ENCODE measurements around the gene SEPTIN5.

The SEPTIN5 gene

DNA sequence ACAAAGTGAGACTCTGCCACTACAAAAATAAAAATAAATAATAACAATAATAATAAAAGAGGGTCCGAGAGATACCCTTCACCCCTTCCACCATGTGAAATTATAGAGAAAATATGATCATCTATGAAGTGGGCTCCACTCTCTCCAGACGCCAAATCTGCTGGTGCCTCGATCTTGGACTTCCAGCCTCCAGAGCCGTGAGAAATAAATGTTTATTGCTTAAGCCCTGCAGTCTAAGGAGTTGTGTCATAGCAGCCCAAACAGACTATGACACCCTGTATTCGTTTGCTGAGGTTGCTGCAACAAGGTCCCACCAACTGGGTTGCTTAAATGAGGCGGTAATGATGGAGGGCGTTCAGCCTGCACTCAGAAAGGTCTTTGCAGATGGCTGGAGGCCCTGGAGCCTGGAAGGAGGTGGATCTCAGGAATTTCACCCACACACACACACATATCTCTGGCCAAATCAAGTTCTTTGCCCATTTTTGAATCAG, 7.6 kb upstream of the SEPTIN5 start:
- no peak for DNase-seq (ENCODE audit: low read depth, low spot score)
- in situ Hi-C loops (cut with HindIII; ENCODE audit: low sequenced_read_pairs), result no loop called here
- H3K4me3 ChIP-seq (ENCODE audit: low read depth, low read length), result no peak overlapping the region
- TF ChIP-seq, protein P1, sequence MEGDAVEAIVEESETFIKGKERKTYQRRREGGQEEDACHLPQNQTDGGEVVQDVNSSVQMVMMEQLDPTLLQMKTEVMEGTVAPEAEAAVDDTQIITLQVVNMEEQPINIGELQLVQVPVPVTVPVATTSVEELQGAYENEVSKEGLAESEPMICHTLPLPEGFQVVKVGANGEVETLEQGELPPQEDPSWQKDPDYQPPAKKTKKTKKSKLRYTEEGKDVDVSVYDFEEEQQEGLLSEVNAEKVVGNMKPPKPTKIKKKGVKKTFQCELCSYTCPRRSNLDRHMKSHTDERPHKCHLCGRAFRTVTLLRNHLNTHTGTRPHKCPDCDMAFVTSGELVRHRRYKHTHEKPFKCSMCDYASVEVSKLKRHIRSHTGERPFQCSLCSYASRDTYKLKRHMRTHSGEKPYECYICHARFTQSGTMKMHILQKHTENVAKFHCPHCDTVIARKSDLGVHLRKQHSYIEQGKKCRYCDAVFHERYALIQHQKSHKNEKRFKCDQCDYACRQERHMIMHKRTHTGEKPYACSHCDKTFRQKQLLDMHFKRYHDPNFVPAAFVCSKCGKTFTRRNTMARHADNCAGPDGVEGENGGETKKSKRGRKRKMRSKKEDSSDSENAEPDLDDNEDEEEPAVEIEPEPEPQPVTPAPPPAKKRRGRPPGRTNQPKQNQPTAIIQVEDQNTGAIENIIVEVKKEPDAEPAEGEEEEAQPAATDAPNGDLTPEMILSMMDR (IDR thresholded peaks at IDR 0.05; ENCODE audit: low read depth, low read length), result no peak

DNA sequence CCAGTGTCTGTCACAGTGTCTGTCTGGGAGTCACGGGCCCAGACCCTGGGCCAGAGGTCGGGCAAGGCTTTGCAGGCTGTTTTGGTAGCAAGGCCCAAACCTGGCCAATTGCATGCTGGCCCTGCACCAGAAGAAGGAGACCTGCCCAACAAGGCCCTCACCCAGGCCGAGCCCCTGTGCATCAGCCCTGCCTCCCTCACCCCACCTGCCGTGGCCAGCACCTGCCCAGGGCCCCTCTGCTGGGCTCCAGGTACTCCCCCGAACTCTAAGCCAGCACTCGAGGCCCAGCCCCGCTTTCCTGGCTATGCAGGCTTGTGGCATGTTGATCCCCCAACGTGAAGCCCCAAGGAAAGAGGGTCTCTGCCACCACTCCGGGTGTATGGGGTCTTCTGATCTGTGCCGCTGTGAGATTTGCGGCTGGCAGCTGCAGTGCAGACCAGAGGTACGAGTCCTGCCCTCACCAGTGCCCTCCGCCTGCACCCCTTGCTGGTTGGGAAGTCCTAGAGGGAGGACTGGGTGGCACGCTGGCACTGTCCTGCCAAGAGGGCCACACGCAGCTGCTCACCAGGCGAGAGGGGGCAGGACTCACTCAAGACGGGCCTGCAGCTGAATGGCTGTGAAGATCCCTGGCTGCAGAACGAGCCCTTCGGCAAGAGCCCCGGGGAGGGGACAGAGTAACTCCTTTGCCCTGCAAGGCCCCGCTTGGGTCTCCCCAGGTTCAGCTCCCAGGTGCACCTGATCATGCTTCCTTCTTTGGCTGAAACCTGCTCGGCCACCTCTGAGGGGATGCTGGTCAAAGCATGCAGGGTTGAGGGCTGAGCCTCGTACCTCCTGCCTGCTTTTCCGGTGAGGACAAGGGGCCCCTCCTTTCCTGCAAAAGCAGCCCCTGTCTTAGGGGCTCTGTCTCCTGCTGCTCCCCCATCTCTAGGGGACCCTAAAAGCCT, 6.7 kb upstream of the SEPTIN5 start:
- no peak for DNase-seq (ENCODE audit: low read depth, low spot score)
- no peak overlapping the region for H3K4me3 ChIP-seq (ENCODE audit: low read depth, low read length)

DNA sequence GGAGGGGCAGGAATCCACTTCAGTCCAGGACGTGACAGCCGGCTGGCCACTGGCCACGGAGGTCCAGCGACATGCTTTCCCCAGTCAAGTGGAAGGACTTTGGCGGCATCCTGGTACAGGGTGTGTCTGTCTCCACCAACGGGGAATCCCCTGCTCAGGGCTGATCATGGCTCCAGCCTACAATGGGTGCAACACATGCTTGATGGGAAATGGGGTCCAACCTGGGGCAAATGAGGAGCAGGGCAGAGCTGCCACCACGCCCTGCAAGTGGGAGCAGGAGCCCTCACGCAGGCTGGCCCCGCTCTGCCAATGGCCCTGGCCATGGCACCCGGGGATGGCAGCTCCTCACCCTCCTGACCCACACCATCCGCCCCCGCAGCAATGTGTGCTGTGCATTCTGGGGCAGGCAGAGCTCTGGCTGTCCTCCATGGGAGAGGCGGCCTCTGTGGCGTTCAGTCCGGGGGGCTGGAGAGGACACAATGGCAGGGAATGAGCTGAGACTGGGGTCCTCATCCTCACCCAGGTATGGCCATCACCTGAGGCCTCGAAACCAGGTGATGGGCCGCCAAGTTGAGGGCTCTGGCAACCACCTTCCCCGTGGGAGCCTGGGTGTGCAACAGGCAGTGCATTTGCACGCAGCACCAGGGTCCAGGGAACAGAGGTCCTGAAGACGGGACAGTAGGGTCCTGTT, 5.8 kb upstream of the SEPTIN5 start:
- in situ Hi-C loops (cut with HindIII; ENCODE audit: low sequenced_read_pairs), result no loop called here
- DNase-seq (ENCODE audit: low read depth, low spot score), result no peak
- H3K4me3 ChIP-seq (ENCODE audit: low read depth, low read length), result no peak overlapping the region
- TF ChIP-seq, protein P1 (IDR thresholded peaks at IDR 0.05; ENCODE audit: low read depth, low read length), result no peak

More for the DNA sequence above, 6.7 kb upstream of the SEPTIN5 start:
- in situ Hi-C loops (cut with HindIII; ENCODE audit: low sequenced_read_pairs), result no loop called here
- TF ChIP-seq, protein P1 (IDR thresholded peaks at IDR 0.05; ENCODE audit: low read depth, low read length), result no peak

DNA sequence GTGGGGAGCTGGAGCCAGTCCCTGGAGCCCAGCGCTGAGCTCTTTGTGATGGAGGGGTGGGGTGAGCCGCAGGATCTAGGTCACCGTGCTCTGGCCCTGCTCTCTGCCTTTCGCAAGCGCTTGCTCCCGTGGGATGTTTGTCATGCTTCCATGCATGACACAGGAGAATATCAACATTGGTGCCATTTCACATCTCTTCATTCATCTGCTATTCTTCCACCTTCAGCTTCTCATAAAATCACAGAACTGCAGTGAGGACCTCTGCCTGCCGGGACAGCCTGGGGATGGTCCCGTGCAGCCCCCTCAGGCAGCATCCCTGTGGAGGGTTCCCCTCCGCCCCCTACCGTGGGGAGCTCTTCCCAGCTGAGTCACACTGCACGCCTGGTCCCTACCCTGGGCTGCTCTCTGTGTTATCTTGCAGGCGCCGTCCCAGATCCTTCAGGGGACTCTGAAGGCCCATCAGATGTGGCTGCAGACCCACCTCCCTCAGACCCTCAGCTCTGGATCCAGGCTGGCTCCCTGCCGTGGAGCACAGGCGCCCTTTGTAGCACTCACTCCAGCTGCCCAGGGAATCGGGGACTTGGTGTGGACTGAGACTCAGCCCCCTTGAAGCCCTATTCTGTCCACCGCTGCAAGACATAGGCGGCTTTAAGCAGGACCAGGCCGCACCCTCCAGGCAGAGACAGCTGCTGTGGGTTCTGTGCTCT, 5.1 kb upstream of the SEPTIN5 start:
- no peak for DNase-seq (ENCODE audit: low read depth, low spot score)
- TF ChIP-seq, protein P1 (IDR thresholded peaks at IDR 0.05; ENCODE audit: low read depth, low read length), result no peak
- in situ Hi-C loops (cut with HindIII; ENCODE audit: low sequenced_read_pairs), result no loop called here
- no peak overlapping the region for H3K4me3 ChIP-seq (ENCODE audit: low read depth, low read length)

DNA sequence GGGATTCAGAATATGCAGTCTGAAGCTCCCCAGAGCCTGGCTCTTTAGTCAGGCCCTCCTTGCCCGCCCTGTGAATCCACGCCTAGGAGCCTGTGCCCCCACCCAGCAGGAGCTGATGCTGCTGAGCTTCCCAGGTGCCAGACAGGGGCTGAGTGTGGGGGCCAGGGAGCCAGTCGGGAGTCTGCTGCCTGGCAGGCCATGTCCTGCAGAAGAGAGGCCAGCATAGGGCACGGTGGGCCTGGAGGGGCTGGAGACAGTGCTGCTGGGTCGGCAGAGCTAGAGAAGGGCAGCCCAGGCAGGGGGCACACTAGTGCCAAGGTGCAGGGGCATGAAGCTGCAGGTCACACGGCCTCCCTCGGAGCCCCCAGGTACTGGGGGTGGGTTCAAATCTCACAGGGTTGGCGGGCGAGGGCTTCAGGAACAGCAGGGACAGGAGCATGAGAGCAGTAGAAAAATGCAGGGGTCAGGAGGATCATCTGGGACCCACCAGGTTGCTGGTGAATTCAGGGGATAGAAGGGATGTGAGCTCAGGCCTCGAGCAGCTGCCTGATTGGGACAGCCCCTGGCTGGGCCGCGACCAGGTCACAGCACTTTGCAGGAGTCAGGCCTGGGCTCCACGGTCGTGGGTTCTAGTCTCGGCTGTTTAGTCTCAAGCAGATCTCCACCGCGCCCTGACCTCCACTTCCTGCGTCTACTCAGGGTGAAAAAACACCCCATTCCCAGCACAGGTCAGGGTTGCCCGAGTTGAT, 4.1 kb upstream of the SEPTIN5 start:
- in situ Hi-C loops (cut with HindIII; ENCODE audit: low sequenced_read_pairs), result no loop called here
- no peak for DNase-seq (ENCODE audit: low read depth, low spot score)
- TF ChIP-seq, protein P1 (IDR thresholded peaks at IDR 0.05; ENCODE audit: low read depth, low read length), result no peak
- H3K4me3 ChIP-seq (ENCODE audit: low read depth, low read length), result no peak overlapping the region

DNA sequence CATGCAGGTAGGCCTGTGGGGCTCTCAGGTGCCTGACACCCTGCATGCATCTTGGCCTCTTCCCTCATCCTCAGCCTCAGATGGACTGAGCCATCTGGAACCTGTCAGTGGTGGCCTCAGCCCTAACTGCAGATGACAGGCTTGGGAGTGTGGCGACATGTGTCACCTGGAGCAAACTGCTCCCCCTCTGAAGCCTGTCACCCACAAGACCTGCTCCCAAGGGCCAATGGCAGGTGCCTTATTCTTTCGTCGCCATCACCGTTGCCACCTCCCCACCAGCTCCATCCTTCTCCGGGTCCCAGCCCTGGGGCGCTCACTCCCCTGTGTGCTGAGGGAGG, 3.6 kb upstream of the SEPTIN5 start:
- no peak for DNase-seq (ENCODE audit: low read depth, low spot score)
- TF ChIP-seq, protein P1 (IDR thresholded peaks at IDR 0.05; ENCODE audit: low read depth, low read length), result no peak
- in situ Hi-C loops (cut with HindIII; ENCODE audit: low sequenced_read_pairs), result no loop called here
- no peak overlapping the region for H3K4me3 ChIP-seq (ENCODE audit: low read depth, low read length)
